Ovary (tissue), 9 donors: ENCODE measurements around the gene IQCN. TPM values are rescaled to one million over a fixed set of nuclear protein-coding genes. Genes with fewer than 3 reads are reported as not detected.

Source experiments
- DNase-seq, 5 donors: peaks; one replicate each; pipeline ENCODE4 v3.0.0-alpha.2; 2019 to 2020
- H3K27ac ChIP-seq, 2 donors: fragments of 200-600 bp; one replicate each; pipeline versions ENCODE4 v1.5.1 to v1.8.0; 2019 to 2022
- H3K27me3 ChIP-seq: fragments of 200-600 bp; one replicate; pipeline ENCODE4 v1.8.0; 2022
- H3K36me3 ChIP-seq: fragments of 200-600 bp; sonication (generic); one replicate; pipeline ENCODE4 v1.5.1; 2019
- H3K4me1 ChIP-seq: one replicate; pipeline ENCODE4 v1.8.1; 2013; ENCODE audit warnings: mild to moderate bottlenecking, moderate library complexity; ENCODE audit not compliant: insufficient read depth
- H3K4me3 ChIP-seq: fragments of 200-600 bp; sonication (generic); one replicate; pipeline ENCODE4 v1.5.1; 2017
- H3K9me3 ChIP-seq, 2 donors: fragments of 200-600 bp in 1 of 2; sonication (generic) in 1 of 2; one replicate each; pipeline versions ENCODE4 v1.5.1 to v1.8.1; 2013 to 2019; ENCODE audit warnings: mild to moderate bottlenecking in 1 of 2, moderate library complexity in 1 of 2
- CTCF ChIP-seq, 3 donors: fragments of 450-650 bp in 2 of 3; fragments of 200-600 bp in 1 of 3; IDR thresholded peaks; one replicate each; pipeline versions ENCODE4 v1.5.1 to v1.8.0; 2016 to 2022; ENCODE audit warnings: antibody characterized with exemption in 3 of 3, mild to moderate bottlenecking in 1 of 3
- EP300 ChIP-seq: sonication (generic); formaldehyde crosslinking; IDR thresholded peaks from one replicate; pipeline ENCODE4 v1.6.1; 2017; ENCODE audit warnings: antibody characterized with exemption
- POLR2A ChIP-seq: fragments of 450-650 bp; IDR thresholded peaks from one replicate; pipeline ENCODE4 v1.6.1; 2017; ENCODE audit warnings: antibody characterized with exemption, mild to moderate bottlenecking, moderate library complexity
- WGBS, 3 donors: extraction: QIAGEN DNeasy Blood & Tissue Kit in 1 of 3; methylation state at CpG; one replicate each; pipeline versions ENCODE4 v1.1.5 to v1.1.7; 2013 to 2017; 5-methylcytosine and 5-hydroxymethylcytosine counted together
- intact Hi-C, 4 donors: fragments of 100-400 bp; cut with DNase I; formaldehyde crosslinking; loops; one replicate each; pipeline versions ENCODE4 v1.11.0 to v1.15.1; 2022 to 2023
- polyA plus RNA-seq, 2 donors: library from polyadenylated mRNA; stranded (reverse); fragments of 200-250 nt in 1 of 2; fragments of 350-450 nt in 1 of 2; fragmentation: Illumina TruSeq in 1 of 2; extraction: RNeasy Lipid Tissue Mini Kit (QIAGEN cat#74804) in 1 of 2; gene quantifications; one replicate each; pipeline ENCODE4 v1.2.3, GENCODE V29; 2013 to 2014
- total RNA-seq, 7 donors: library from RNA; depleted of rRNA in 2 of 7; stranded (reverse); fragments of >200 nt in 2 of 7; fragmentation: NEBNext Ultra II Directional in 3 of 7; extraction: Animal tissue kit (Norgen Biotek cat#: 25700) in 3 of 7; gene quantifications; one replicate each; pipeline versions ENCODE4 v1.1.0 to v1.2.4, GENCODE V29; 2016 to 2023
- donor health status: DM: no; HTN: no; CAD: no; lungs with moderate emphysema.
- donor health status: DM: no; HTN: no; CAD: no.
- donor health status: Bipolar disorder and iron deficiency.
- donor health status: DM: yes; HTN: yes; CAD: no.
- donor health status: DM: no; HTN: no; CAD: no.
- donor health status: DM: yes; HTN: yes; CAD: no.

IQCN gene
- total and polyA plus RNA-seq, 9 donors, result 2.5 to 18.4 (median 10.8) TPM

GRCh38 chr19:18226956-18227780 is 47.1 kb downstream of the IQCN start:
- no peak overlapping the region for H3K27ac ChIP-seq
- no peak overlapping the region for H3K4me3 ChIP-seq
- no peaks in the 10 kb centered on the region for H3K9me3 ChIP-seq
- 74% methylated on average over 18 of the region's 18 CpGs for WGBS, 3 donors
- H3K36me3 ChIP-seq, result no peaks in the 10 kb centered on the region
- TF ChIP-seq CTCF (IDR thresholded peaks at IDR 0.05), result no peak
- TF ChIP-seq POLR2A, result no peak
- TF ChIP-seq EP300, result no peak
- DNase-seq, result no peak
- H3K4me1 ChIP-seq, result peaks cover 8% of the 10 kb centered on the region
- peaks cover 4% of the 10 kb centered on the region for H3K27me3 ChIP-seq
- intact Hi-C loops, result loop anchor here in 1 of 4 donors (10.0 kb wide), 1 partner anchor 72 kb away; the partner anchor contains the start of gene PIK3R2

DNA sequence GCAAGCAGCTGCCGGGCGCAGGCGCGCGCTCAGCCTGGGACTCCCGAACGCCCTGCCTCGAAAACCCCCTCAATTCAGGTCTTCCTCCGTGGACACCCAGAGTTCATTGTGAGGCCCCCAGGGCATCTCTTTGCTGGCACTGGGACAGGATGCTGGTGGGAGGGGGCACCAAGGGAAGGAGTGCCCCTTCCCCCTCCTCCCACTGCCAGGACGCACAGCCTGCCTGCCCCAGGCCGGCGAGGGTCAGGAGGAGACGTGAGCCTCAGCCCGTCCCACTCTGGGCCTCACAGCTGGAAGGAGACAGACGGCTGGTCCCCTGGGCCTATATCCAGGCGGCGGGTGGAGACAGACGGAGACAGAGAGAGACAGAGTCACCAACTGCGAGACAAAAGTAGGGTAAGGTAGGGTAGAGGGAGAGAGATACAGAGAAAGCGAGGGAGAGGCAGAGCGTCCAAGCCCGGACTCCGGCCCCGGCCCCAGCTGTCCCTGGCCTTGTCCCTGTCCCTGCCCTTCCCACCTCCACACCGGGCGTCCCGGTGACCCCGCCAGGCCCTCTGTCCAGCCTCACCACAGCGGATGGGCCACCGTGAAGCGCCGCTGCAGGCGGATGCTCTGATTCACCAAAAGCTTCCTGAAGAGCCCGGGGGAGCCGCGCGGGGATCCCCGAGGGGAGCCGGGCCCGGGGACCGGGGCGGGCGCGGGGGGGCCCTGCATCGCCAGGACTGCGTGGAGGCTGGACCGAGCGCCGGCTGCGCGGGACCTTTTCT is 48.4 kb downstream of the IQCN start, which contains the start of gene PDE4C:
Gene PDE4C, minus strand, starts transcription at position 737 of the 767 bp plus-strand sequence. Its CDS starts 23 bp downstream, at position 714.
- no peak for TF ChIP-seq POLR2A
- no peak for TF ChIP-seq CTCF (IDR thresholded peaks at IDR 0.05)
- no peak for TF ChIP-seq EP300
- Histone ChIP-seq H3K9me3 (no peaks in the 10 kb centered on the region), H3K36me3 (no peaks in the 10 kb centered on the region), H3K27ac (peak within 1 kb of the TSS in 1 of 2 donors; percentile 51), H3K27me3 (peaks cover 4% of the 10 kb centered on the region), H3K4me1 (peaks cover 6% of the 10 kb centered on the region), H3K4me3 (no peak within 1 kb of the TSS)
- WGBS, 3 donors, result 3% methylated on average over 26 to 51 of the region's 51 CpGs
- DNase-seq, result peak in 3 of 5 donors; percentile 46 to 55 (median 54)
- intact Hi-C loops, result loop anchor here in 1 of 4 donors (10.0 kb wide), 1 partner anchor 71 kb away; the partner anchor contains the start of gene PIK3R2

- no peaks in the 10 kb centered on the region for H3K9me3 ChIP-seq
- peaks cover 6% of the 10 kb centered on the region for H3K4me1 ChIP-seq
- H3K27me3 ChIP-seq, result peaks cover 4% of the 10 kb centered on the region
- DNase-seq, result peak in 1 of 5 donors; percentile 48
- no peaks in the 10 kb centered on the region for H3K36me3 ChIP-seq
- TF ChIP-seq POLR2A (no peak), CTCF (IDR thresholded peaks at IDR 0.05) (no peak), EP300 (no peak)
- 6 to 14% (median 7%) methylated on average over 15 to 16 of the region's 16 CpGs for WGBS, 3 donors
- H3K27ac ChIP-seq, result peak overlapping the region in 1 of 2 donors; percentile 51
- no peak overlapping the region for H3K4me3 ChIP-seq
- intact Hi-C loops, result loop anchor here in 1 of 4 donors (10.0 kb wide), 1 partner anchor 71 kb away; the partner anchor contains the start of gene PIK3R2
These were observed 48.9 kb downstream of the IQCN start for GRCh38 chr19:18225355-18225701.

DNA sequence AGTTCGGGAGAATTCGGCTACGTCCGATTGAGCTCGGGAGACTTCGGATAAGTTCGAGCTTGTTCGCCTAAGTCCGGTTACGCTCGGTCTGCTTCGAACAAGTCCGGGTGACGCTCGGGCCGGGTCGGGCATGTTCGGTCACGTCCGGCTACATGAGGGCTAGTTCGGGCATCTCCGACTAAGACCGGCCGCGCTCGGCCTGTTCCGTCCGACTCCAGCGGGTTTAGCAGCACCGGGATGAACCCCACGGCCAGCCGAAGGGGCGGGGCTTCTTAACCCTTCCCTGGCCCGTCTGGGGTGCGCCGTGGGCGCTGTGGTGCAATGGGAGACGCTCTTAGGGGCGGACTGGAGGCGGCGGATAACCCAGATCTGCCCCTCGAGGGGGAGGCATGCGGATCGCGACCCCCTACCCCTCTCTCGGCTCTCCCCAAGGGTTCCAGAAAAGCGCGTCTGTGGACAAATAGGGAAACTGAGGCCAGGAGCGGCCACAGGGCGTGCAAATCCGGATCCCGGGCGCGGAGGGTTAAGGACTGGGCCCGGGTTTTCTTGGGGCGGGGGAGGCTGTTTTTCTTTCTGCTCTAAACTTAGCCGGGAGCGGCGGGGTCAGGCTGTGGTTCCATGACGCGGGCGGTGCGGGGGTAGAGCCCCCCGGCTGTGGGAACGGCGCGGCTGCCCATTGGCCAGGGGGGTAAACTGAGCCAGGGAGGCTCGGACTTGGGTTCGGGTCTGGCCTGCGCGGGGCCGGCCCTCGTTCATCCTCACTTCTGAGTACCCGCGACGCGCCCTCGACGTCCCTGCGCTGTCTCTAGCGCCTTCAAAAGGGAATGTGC is 49.5 kb downstream of the IQCN start:
- H3K9me3 ChIP-seq, result no peaks in the 10 kb centered on the region
- peak overlapping the region in 1 of 2 donors; percentile 51 for H3K27ac ChIP-seq
- DNase-seq, result peak; percentile 98 to 99 (median 99)
- no peaks in the 10 kb centered on the region for H3K36me3 ChIP-seq
- WGBS, 3 donors, result 1 to 2% (median 1%) methylated on average over 69 to 81 of the region's 81 CpGs
- intact Hi-C loops, result loop anchor here in 1 of 4 donors (10.0 kb wide), 1 partner anchor 70 kb away; the partner anchor contains the start of gene PIK3R2
- peaks cover 4% of the 10 kb centered on the region for H3K27me3 ChIP-seq
- peaks cover 6% of the 10 kb centered on the region for H3K4me1 ChIP-seq
- TF ChIP-seq POLR2A (no peak), EP300 (no peak), CTCF (IDR thresholded peaks at IDR 0.05) (no peak)
- H3K4me3 ChIP-seq, result peak overlapping the region; percentile 34
